OCI-LY1 (cell line): ENCODE data around the gene ANKRD65.

Experiments used
- H2AFZ ChIP-seq: fragments of 200-600 bp; sonication (generic), shearing (Covaris generic); 2 replicates; pipeline ENCODE4 v1.6.0; 2014; ENCODE audit warnings: antibody characterized with exemption, mild to moderate bottlenecking, low read length
- H3F3A ChIP-seq: fragments of 200-600 bp; sonication (generic), shearing (Covaris generic); 2 replicates; pipeline ENCODE4 v1.6.0; 2014; ENCODE audit warnings: mild to moderate bottlenecking, antibody characterized with exemption, low read length, moderate library complexity; ENCODE audit not compliant: insufficient read depth
- H3K27ac ChIP-seq: fragments of 200-600 bp; sonication (generic); 2 replicates; pipeline ENCODE4 v1.5.1; 2014; ENCODE audit warnings: low read length, mixed run types, mild to moderate bottlenecking, low read depth; ENCODE audit not compliant: poor library complexity, severe bottlenecking
- H3K27me3 ChIP-seq: fragments of 200-600 bp; sonication (generic); 2 replicates; pipeline ENCODE4 v1.6.0; 2014; ENCODE audit warnings: antibody characterized with exemption, mild to moderate bottlenecking, low read length, moderate library complexity; ENCODE audit not compliant: insufficient read depth
- H3K36me3 ChIP-seq: fragments of 200-600 bp; sonication (generic); 2 replicates; pipeline ENCODE4 v1.6.1; 2014; ENCODE audit warnings: mild to moderate bottlenecking, antibody characterized with exemption, low read length, moderate library complexity, mixed read lengths; ENCODE audit not compliant: insufficient read depth
- H3K4me1 ChIP-seq: fragments of 200-600 bp; sonication (generic); 2 replicates; pipeline ENCODE4 v1.5.1; 2014; ENCODE audit warnings: mild to moderate bottlenecking, low read length, moderate library complexity; ENCODE audit not compliant: insufficient read depth, severe bottlenecking
- H3K4me2 ChIP-seq: fragments of 200-600 bp; sonication (generic), shearing (Covaris generic); 2 replicates; pipeline ENCODE4 v1.6.1; 2014; ENCODE audit warnings: low read length
- H3K4me3 ChIP-seq: fragments of 200-600 bp; sonication (generic); 2 replicates; pipeline ENCODE4 v1.5.1; 2014; ENCODE audit warnings: low read length, low read depth, mild to moderate bottlenecking, mixed read lengths; ENCODE audit not compliant: poor library complexity, severe bottlenecking
- H3K79me2 ChIP-seq: fragments of 200-600 bp; shearing (Covaris generic); 2 replicates; pipeline ENCODE4 v1.6.1; 2016; ENCODE audit warnings: mixed run types, low read length, mixed read lengths; ENCODE audit not compliant: insufficient read depth
- H3K9ac ChIP-seq: fragments of 200-600 bp; sonication (generic), shearing (Covaris generic); 2 replicates; pipeline ENCODE4 v1.6.1; 2014; ENCODE audit warnings: mild to moderate bottlenecking, low read length, mixed read lengths
- H3K9me2 ChIP-seq: fragments of 200-600 bp; sonication (generic), shearing (Covaris generic); 2 replicates; pipeline ENCODE4 v1.6.1; 2014; ENCODE audit warnings: low read depth, mild to moderate bottlenecking, low read length, mixed read lengths
- H3K9me3 ChIP-seq: fragments of 200-600 bp; shearing (Covaris generic); 2 replicates; pipeline ENCODE4 v1.6.1; 2014; ENCODE audit warnings: low read length, mixed read lengths
- H4K20me1 ChIP-seq: fragments of 200-600 bp; sonication (generic), shearing (Covaris generic); 2 replicates; pipeline ENCODE4 v1.6.0; 2016; ENCODE audit warnings: mild to moderate bottlenecking, low read length; ENCODE audit not compliant: insufficient read depth
- EZH2 ChIP-seq: fragments of 200-600 bp; sonication (generic), shearing (Covaris generic); IDR thresholded peaks from 2 replicates; pipeline ENCODE4 v1.8.0; 2017; ENCODE audit warnings: borderline replicate concordance, mixed run types, mild to moderate bottlenecking, antibody characterized with exemption, low read length, moderate library complexity, mixed read lengths
- TF ChIP-seq, protein P1 (sequence below): fragments of 200-600 bp; sonication (generic), shearing (Covaris generic); IDR thresholded peaks from 2 replicates; pipeline ENCODE4 v1.5.1; 2017; ENCODE audit warnings: mild to moderate bottlenecking, antibody characterized with exemption, low read length, moderate library complexity, mixed read lengths

The ANKRD65 gene

DNA sequence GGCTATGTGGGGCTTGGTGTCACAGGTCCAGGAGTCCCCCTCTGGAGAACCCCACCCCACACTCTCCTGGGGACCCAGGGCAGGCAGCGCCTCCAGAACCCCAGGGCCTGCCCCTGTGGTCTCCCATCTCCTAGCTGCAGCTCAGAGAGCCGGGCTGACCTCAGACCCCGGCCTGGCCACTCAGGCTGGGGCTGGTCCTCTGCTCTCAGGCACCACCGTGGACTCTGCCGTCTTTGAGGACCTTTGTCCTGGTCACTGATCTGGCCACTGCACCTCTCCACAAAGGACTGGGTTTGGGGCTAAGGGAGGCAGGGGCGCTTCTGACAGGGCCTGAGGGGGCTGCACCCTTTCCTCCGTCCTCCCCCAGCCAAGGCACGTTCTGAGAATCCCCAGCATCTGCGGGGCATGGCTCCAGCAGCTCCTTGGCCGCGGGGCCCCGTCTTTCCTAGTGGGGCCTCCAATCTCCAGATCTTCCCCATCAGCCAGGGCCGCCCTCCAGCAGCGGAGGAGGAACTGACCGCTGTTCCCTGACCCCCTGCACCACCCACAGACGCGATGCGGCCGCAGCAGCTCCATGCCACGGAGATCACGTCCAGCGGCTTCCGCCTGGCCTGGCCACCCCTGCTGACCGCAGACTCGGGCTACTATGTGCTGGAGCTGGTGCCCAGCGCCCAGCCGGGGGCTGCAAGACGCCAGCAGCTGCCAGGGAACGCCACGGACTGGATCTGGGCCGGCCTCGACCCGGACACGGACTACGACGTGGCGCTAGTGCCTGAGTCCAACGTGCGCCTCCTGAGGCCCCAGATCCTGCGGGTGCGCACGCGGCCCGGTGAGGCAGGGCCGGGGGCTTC lies 17.7 kb upstream of the ANKRD65 start:
- TF ChIP-seq EZH2, result no peak
- peaks cover 7% of the 10 kb centered on the region; the same call in 1 of the 2 replicates for H3K27me3 ChIP-seq
- no peak overlapping the region for H3K4me2 ChIP-seq
- no peak overlapping the region for H3K9ac ChIP-seq
- H3K9me3 ChIP-seq, result no peaks in the 10 kb centered on the region
- H3F3A ChIP-seq, result no peaks in the 10 kb centered on the region
- no peak overlapping the region for H2AFZ ChIP-seq
- no peak overlapping the region for H3K4me3 ChIP-seq
- no peaks in the 10 kb centered on the region for H4K20me1 ChIP-seq
- no peak overlapping the region for H3K27ac ChIP-seq
- no peaks in the 10 kb centered on the region for H3K9me2 ChIP-seq
- H3K36me3 ChIP-seq, result no peaks in the 10 kb centered on the region
- no peaks in the 10 kb centered on the region for H3K79me2 ChIP-seq
- no peaks in the 10 kb centered on the region for H3K4me1 ChIP-seq

DNA sequence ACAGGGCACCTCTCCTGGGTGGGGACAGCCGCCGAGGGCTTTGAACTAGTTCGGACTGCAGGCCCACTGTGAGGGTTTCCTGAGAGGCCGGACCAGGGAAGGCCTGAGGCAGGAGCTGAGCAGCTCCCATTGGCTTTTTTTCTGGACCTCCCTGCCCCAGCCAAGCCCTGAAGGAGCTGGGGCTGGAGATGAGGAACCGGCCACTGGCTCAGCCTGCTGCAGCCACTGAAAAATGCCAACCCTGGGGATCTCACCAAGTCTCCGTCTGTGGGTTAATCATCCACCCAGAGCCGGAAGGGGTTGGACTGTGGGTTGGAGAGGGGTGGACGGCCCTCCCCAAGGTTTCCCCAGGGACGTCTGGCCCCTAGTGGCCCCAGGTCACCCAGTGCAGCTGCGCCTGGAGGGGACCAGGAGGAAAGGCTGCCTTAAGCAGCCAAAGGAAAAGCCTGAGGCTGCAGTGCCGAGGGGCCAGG lies 16.9 kb upstream of the ANKRD65 start:
- Histone ChIP-seq H3K4me1 (no peaks in the 10 kb centered on the region), H3K9me3 (no peaks in the 10 kb centered on the region), H3K27me3 (peaks cover 7% of the 10 kb centered on the region; the same call in 1 of the 2 replicates), H3K9ac (no peak overlapping the region), H3K4me2 (no peak overlapping the region), H3K79me2 (no peaks in the 10 kb centered on the region), H3K4me3 (no peak overlapping the region), H3F3A (no peaks in the 10 kb centered on the region), H4K20me1 (no peaks in the 10 kb centered on the region), H2AFZ (no peak overlapping the region), H3K36me3 (no peaks in the 10 kb centered on the region), H3K9me2 (no peaks in the 10 kb centered on the region), H3K27ac (no peak overlapping the region)
- TF ChIP-seq, protein P1, sequence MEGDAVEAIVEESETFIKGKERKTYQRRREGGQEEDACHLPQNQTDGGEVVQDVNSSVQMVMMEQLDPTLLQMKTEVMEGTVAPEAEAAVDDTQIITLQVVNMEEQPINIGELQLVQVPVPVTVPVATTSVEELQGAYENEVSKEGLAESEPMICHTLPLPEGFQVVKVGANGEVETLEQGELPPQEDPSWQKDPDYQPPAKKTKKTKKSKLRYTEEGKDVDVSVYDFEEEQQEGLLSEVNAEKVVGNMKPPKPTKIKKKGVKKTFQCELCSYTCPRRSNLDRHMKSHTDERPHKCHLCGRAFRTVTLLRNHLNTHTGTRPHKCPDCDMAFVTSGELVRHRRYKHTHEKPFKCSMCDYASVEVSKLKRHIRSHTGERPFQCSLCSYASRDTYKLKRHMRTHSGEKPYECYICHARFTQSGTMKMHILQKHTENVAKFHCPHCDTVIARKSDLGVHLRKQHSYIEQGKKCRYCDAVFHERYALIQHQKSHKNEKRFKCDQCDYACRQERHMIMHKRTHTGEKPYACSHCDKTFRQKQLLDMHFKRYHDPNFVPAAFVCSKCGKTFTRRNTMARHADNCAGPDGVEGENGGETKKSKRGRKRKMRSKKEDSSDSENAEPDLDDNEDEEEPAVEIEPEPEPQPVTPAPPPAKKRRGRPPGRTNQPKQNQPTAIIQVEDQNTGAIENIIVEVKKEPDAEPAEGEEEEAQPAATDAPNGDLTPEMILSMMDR, result no peak
- TF ChIP-seq EZH2, result no peak

DNA sequence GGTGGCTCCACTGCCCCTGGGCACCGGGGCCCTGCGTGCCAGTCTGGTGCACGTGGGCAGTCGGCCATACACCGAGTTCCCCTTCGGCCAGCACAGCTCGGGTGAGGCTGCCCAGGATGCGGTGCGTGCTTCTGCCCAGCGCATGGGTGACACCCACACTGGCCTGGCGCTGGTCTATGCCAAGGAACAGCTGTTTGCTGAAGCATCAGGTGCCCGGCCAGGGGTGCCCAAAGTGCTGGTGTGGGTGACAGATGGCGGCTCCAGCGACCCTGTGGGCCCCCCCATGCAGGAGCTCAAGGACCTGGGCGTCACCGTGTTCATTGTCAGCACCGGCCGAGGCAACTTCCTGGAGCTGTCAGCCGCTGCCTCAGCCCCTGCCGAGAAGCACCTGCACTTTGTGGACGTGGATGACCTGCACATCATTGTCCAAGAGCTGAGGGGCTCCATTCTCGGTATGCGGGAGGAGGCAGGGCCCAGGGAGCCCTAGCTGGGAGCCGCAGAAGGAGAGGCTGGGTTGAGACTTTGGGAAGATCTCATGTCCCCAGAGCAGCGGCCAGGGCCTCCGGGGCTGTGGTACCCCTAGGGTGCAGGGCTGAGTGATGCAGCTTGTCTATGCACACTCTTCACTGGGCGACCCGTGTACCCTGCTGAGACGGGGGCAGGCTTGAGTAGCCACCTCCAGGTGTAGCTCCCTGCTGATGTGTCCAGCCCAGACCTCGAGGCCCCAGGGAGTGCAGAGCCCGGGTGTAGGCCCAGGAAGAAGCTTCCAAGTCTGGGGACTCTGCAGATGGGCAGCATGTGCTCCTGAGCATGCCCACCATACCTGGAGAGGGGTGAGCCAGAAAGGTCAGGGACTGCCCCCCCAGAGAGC lies 16.2 kb upstream of the ANKRD65 start:
- Histone ChIP-seq H3F3A (no peaks in the 10 kb centered on the region), H3K4me3 (no peak overlapping the region), H3K4me1 (no peaks in the 10 kb centered on the region), H3K4me2 (no peak overlapping the region), H3K36me3 (no peaks in the 10 kb centered on the region), H3K79me2 (no peaks in the 10 kb centered on the region), H3K9me3 (no peaks in the 10 kb centered on the region), H2AFZ (no peak overlapping the region), H3K9me2 (no peaks in the 10 kb centered on the region), H4K20me1 (no peaks in the 10 kb centered on the region), H3K9ac (no peak overlapping the region), H3K27ac (no peak overlapping the region), H3K27me3 (peaks cover 7% of the 10 kb centered on the region; the same call in 1 of the 2 replicates)
- TF ChIP-seq, protein P1, result no peak
- TF ChIP-seq EZH2, result no peak
